GM19324 (cell line): ENCODE data around the gene BEGAIN.

ENCODE experiments used
- ATAC-seq: cut with Tn5 transposase; IDR thresholded peaks from one replicate; pipeline ENCODE4 v1.9.1; 2021; ENCODE audit warnings: mild to moderate bottlenecking, moderate library complexity; ENCODE audit not compliant: unreplicated experiment, low FRiP score

Gene BEGAIN

DNA sequence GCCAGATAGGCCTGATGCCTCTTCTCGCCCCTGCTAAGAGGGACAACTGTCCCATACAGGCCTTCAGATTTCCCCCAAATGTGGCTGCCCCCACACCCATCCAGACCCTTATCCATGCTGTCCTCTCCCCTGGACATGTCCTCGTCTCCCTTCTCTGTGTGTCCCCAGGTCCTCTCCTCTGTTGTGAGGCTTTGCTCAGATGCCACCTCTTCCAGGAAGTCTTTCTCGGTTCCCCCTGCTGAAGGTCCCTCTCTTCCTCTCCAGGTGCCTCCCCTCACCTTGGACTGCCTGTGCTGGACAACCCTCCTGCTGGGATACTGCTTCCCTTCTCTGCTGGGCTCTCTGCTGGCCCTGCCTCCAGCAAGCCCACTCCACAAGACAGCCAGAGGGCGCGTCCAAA, 33.7 kb downstream of the BEGAIN start:
- ATAC-seq = no peak

DNA sequence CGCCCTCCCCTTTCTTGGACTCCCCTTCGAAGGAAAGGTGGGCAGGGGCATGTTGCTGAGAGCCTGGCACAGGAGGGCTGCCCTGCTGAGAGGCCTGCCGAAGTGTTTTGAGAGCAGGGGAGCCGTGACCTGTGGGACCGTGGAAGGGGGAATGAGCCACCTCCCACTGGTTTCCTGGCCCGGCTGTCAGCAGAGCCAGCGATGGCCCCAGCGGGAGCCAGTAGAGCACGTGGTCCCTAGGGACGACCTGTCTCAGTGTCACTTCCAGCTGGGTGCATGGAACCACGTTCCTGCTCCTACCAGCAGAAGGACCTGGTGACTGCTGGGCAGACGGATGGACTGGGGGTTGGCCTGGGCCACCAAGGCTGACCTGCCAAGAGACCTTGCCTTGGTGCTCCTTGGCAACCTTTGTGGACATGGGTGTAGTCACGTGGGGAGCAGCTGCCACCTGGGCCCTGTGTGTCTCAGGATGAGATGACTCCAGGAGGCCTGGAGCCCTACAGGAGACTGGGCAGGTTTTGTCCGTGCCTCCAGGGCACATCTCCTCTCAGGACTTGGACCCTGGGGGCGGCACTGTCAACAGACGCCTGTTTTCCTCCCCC, 34.6 kb downstream of the BEGAIN start:
- ATAC-seq = no peak

- no peak for ATAC-seq
Observed at GRCh38 chr14:100551056-100551455, 36.2 kb downstream of the BEGAIN start.

DNA sequence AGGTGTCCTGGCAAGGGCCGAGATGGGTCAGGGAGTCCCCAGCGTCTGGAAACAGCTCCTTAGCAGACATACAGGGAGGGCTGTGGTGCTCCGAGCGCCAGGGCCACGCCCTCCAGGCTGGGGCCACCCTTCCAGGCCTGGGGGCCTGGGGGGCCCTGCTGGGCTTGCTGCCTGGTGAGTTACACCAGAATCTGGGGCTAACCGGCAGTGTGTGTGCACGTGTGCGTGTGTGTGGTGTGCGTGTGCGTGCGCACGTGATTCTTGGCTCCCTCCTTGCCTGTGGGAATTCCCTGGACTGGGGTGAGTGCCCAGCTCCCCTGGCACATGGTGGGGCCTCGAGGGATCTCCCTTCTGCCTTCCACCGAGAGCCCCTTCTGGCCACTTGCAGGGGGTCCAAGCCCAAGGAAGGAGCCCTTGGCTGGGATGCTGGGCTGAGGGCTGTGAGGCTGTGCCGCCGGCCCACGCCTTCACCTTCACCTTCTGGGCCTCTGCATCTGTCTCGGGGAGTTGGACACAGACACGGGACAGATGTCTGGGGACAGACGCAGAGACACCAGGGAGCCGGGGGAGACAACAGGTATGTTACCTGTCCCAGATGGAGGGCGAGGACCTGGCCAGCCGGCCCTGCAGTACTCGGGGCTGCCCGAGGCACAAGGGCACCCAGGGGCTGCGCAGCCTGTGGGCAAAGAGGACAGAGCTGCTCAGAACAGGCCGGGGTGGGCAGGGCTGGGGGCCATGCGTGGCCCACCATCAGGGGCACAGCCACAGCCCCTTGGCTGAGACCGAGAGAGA, 37.2 kb downstream of the BEGAIN start:
- ATAC-seq = no peak

- no peak for ATAC-seq
Observed at GRCh38 chr14:100548939-100549338, 38.3 kb downstream of the BEGAIN start.

- no peak for ATAC-seq
Observed at GRCh38 chr14:100548295-100548655, 38.9 kb downstream of the BEGAIN start.

GRCh38 chr14:100547633-100548294, 39.5 kb downstream of the BEGAIN start:
- ATAC-seq = no peak

- no peak for ATAC-seq
Observed at GRCh38 chr14:100546051-100546443, 41.2 kb downstream of the BEGAIN start.

DNA sequence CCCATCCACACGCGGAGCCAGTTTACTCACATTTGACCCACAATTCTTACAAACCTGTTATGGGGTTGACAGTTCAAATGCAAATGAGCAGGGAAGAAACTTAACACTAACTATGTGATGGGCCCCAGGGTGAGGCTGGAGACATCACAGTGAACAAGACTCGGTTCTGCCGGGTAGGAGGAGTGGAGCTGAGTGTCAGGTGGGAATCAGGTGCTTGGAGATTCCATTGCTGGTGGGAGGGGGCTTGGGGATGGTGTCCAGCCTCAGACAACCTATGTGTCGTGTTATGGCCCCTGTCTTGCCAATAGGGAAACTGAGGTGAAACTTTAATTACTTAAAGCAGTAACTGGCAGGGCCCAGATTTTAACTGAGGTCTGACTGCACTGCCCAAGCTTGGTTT, 41.9 kb downstream of the BEGAIN start:
- ATAC-seq = no peak

- no peak for ATAC-seq
Observed at GRCh38 chr14:100544506-100545141, 42.6 kb downstream of the BEGAIN start.

DNA sequence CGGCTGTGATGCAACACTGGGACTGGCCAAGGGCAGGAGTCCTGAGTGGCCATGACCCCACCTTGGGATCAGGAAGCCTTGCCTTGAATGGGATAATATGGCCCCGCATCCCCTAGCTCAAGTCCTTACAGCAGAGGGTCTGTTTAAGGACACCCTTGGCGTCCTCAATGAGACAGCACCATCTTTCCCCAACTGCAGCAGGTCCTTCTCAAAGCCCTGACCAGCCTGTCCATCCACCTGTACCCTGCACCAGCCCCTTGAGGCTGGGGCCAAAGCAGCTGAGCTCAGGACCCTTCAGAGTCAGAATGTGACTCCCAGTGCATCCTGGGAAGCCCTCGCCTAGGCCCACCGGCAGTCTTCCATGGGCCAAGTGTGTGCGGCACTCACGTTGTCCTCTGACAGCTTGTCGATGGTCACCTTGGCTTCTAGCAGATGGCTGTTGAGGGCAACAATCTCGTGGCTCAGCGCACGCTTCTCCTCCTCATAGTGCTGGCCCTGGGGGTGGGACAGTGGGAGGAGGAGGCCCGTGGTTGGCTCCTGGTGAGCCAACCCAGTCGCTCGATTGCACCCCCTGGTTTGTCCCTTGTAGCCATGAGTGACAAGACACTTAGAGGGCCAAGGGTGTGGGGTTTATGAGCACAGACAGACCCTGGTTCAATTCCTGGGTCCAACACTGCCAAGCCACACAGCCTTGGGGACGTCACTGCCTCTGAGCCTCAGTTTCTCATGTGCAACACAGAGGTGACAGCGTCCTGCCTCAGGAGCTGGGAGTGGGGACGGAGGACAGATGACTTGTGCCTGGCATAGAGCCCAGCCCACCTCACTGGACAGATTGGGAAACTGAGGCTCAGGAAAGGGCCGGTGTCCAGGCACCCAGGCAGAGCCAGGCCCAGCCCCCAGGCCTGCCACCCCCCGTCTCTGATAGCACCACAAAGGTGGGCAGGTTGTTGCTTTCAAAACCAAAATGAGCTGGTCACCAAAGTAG, 43.5 kb downstream of the BEGAIN start:
- ATAC-seq = no peak

DNA sequence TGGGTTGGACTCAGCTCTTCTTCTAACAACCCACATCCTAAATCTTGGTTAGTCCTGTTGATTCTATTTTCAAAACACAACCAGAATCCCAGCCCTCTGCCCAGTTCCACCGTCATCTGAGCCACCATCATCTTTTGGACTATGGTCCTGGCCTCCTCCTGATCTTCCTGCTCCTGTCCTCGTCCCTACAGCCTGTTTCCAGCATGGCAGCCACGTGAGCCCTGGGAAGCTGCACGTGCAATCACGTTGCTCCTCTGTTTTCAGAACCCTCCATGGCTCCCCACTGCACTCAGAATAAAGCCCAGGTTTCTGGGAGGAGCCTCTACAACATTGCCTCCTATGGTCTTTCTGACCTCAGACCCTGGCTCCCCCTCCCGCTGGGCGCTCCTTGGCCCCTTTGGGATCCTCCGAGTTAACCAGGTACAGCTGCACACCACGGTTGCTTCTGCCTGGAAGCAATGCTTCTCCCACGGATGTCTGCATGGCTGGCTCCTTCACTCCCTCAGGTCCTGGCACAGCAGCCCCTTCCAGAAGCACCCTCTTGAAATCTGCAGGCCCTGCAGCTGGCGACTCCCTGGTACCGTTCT, 44.5 kb downstream of the BEGAIN start:
- ATAC-seq = no peak

DNA sequence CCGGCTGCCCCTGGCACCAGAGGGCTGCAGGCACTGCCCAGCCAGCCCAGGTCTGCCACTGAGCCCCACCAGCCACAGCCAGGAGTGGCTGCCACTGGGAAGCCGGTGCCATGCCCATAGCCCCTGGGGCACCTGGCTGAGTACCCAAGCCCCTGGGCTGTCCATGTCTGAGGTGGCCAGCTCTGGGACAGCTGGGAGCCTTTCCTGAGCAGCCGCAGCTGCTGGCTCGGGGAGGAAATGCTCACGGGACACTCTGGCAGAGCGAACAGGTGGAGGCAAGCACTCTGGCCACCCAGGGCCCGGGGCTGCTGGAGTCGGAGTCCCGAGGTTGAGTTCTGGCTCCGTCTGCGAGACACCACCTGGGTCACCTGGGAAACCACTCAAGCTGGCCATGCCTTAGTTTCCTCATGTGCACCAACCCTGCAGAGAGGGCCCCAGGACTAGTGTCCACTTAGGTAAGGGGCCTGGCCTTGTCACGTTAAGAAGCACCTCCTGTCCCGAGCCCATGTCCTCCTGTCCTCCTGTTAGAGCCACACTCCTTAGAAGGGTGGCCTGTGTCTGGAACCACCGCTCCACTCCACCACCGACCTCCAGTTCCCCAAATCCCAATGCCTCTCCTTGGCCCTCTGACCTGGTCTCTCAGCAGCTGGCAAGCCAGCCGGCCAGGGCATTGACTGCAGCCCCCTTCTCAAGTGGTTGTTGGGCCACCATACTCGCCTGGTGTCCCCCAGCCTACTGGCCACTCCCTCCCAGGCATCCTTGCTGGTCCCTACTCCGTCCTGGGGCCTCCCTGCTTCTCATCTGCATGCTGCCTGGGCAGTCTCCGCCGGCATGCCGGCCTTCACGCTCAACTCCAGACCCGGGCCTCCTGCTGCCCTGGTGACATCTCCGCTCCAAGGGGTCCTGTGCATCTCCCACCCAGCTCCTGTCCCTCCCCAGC, 45.3 kb downstream of the BEGAIN start:
- ATAC-seq = no peak

DNA sequence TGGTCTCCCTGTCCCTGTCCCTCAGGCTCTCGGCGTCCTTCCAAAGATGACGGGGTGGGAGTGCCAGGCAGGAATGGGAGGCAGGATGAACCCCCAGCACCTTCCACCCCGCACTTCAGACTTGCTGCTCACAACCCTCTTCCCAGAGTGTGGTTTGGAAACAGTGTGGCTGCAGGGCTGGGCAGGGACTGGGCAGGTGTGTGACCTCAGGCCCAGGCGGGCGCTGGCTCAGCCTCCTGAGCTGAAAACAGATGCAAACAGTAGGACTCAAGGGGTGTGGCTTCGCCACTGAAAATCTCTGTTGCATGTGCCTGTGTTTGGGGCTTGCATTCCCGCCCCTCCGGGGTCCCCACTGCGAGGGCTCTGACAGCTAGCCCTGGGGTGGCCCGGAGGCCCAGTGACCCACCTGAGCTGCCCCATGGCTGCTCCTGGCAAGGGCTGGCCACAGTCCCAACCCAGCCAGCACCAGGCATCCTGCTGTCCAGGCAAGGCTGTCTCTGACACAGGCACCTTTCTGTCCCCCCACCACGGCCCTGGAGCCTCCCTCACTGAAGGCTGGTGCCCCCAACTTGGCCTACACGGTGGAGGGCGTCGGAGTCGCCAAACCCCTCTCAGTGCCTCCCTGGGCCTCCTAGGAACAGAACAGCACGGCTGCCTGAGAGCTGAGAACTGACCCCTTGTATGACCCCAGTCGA, 46.1 kb downstream of the BEGAIN start:
- ATAC-seq = no peak

DNA sequence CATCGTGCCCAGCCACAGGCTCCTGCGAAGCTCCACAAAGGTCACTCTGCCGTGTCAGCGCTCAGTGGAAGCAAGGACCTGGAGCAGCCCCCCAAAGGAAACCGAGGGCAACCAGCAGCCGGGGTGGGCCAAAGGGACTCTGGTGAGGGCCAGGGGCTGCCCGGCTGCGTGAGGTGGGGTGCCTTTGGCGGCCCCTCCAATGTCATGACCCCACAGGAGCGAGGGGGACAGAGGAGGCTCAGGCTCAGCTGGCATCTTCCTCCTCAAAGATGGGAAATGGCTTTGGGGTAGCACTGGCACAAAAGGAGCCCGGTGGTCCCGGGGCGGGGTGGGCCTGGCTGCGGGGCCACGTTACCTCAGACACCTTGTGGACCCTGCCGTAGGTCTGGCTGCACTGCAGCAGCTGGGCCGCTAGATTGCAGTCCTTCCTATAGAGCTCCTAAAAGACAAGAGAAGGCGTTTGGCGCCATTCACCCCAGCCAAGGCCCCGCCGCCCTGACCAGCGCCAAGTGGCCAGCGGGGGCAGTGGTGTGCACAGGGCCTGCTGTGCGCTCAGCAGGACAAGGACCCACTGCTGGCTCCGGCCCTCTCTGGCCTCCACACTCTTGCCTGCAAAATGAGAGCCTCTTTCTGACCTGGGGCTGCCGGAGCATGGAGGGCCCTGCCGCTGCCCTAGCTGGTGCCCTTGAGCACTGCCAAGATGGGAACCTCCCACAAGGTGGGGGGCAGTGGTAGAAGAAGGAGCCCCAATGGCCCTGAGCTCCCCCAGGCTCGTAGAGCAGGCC, 46.9 kb downstream of the BEGAIN start:
- ATAC-seq = no peak

DNA sequence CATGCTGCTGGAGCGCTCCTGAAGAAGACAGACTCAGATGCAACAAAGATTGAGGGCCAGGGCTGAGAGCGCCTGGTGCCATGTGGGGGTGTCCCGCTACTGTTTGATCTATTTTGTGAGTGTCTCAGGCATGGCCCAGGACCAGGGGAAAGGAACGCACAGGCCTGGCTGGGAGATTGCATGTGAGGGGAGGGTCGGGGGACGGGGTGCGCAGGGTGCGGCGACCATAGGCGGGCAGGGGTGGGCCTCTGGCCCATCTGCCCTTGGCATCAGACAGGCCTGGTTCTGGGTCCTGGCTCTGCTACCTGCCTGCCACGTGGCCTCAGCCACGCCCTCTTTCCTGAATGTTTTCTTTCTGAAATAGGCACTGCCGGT, 47.5 kb downstream of the BEGAIN start:
- no peak for ATAC-seq

DNA sequence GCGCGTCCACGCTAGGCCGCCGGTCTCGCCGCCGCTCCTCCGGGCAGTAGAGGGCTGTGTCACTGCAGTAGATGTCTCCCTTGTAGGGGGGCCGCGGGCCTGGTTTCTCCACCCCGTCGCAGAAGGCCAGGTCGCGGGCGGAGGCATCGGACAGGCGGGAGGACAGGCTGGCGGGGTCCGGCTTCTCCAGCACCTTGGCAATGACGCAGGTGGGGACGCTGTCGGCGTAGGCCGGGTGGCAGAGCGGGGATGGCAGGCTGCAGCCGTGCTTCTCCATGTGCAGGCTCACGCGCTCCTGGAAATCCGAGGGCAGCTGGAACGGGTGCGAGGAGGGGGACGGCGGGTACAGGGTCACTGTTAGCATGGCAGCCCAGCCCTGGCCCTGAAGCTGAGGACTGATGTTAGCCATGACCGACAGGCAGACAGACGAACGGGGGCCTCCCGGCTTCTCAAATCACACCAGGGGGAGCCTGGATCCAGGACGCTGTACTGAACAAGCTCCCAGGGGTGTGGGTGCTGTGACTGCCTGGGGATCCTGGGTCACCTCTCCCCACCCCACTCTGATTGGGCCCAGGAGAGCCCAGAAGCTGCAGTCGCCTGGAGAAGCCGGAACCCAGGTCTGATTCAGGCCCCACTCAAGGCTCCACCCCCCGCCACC, 48.1 kb downstream of the BEGAIN start:
- ATAC-seq = no peak
